GM21367 (cell line): ENCODE measurements around the gene ADAM22.

ENCODE experiments used
- ATAC-seq: cut with Tn5 transposase; IDR thresholded peaks from one replicate; pipeline ENCODE4 v1.9.1; 2021; ENCODE audit not compliant: unreplicated experiment

ADAM22 gene

DNA sequence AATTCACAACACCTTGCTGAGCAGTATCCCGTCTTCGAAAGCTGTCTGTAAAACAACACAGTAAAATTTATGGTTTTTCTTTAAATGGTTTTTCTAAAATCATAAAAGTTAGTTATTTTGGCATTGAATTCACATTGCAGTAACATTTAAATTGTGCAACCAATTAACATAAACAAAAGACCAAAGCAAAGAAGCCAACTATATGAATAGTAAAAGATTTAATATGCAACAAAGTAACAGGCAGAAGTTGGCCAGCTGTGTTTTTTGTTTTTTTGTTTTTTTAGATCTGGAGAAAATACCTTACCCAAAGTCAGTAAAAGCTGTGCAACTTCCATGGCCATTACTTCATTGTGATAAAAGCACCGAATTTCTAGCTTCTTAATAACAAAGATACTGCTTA, 274.5 kb downstream of the ADAM22 start:
- ATAC-seq: no peak

DNA sequence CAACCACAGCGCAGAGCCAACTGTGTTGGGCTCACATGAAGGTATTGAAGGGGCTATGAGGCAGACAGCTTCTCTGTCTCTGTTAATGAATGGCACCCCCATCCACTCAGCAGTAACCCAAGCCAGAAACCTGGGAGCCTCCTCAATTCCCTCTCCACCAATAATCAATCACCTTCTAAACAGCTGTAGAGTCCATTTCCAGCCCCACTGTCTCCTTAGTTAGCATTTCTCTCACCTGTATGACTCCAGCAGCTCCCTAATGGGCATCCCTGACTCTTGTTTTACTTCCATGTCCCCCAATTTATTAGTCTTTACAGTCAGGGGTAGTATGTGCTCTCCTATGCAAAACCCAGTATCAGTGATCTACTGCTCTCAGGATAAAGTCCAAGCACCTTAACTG, 278.9 kb downstream of the ADAM22 start:
- no peak for ATAC-seq

DNA sequence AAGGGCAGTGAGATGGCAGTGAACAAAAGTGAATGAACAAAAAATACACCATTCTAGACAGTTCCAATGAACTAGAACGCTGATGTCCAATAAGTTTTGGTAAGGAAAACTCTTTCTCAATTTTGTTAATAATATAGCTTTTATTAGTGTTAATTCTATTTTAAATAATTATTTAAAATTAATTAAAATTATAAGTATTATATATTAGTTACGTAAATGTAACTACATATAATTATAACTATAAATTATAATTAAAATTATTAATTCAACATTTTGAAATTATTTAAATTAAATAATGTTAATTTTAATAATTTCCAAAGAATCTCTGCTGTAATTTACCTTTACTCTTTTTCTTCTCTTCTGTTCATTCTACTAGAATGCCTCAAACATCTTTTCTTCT, 280.4 kb downstream of the ADAM22 start:
- ATAC-seq: no peak

DNA sequence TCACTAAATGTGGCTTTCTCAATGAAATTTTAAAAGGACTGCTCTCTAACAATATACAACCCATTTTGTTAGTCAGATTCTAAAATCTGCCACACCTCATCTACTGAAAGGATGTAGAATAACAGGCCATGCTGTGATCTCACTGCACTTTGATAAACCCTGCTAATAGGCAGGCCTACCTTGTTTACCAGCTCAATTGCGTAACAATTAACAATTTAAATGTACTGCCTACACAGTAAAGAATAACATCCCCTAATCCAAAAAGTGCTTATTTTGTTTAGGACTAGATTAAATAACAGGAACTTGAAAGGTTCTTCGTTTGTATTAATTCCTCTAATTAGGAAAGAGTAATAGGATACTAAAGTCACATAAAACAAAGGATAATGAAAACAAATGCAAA, 281.2 kb downstream of the ADAM22 start:
- ATAC-seq: no peak

DNA sequence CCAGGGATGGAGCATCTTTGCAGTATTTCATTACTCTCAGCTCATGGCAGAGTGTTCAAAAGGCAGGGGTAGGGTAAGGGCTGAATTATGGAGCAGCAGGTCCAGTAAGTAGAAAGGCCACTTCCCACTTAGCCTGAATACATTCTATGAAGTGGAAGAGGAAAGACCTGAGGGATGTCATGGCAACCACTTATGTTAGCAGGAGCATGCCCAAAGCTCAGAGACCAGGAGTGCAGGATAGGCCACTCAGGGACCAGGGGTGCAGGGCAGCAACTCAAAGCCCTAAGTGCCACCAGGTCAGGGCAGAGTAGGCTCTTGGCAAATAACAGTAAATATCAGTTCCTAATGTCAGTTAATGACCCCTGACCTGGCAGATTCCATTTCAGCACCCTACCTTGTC, 282.2 kb downstream of the ADAM22 start:
- ATAC-seq: no peak

DNA sequence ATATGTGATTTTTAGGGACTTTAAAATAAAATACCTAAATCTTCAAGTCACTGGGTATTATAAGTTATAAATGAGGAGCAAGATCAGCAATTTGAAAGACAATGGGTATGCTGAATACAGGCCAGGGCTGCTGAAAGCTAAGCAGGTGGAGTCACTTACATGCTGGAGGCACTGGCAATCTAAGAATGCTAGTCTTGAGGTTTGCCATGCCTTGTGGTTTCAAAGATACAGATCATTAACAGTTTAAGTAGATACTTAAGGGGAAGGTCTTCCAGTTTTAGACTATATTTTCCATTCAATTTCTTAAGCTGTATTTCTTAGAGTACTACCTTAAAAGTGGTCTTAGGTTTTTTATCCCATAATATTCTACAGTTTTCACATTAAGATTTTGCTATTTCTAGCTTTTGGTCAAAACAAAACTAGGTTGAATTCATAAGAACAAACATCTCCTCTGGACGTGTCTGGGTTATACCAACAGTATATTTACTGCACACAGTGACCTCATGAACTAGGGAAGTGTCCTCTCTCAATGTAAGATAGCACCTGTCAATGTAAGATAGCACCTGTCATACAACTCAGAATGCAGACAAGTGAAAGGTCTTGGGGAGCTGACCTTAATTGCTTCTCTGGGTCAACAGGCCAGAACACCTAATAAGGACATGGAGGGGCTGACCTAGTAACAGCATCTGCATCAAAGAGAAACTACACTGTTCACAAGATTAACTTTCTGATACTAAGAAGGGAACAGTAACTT, 283.8 kb downstream of the ADAM22 start:
- peak; percentile 72 for ATAC-seq

DNA sequence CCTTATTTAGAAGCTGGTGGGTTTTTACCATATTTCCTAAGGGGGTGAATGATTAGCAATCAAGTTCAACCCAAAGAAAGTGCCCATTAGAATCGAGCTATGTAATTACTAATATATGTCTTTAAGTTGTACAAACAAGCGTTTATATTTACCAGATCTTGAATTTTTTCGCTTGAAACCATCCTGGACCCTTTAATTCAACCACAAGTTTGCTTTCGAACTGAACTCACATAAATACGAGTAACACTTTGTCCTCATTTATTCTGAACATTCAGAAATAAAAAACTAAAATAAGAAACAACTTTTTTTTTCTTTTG, 284.3 kb downstream of the ADAM22 start:
- no peak for ATAC-seq

DNA sequence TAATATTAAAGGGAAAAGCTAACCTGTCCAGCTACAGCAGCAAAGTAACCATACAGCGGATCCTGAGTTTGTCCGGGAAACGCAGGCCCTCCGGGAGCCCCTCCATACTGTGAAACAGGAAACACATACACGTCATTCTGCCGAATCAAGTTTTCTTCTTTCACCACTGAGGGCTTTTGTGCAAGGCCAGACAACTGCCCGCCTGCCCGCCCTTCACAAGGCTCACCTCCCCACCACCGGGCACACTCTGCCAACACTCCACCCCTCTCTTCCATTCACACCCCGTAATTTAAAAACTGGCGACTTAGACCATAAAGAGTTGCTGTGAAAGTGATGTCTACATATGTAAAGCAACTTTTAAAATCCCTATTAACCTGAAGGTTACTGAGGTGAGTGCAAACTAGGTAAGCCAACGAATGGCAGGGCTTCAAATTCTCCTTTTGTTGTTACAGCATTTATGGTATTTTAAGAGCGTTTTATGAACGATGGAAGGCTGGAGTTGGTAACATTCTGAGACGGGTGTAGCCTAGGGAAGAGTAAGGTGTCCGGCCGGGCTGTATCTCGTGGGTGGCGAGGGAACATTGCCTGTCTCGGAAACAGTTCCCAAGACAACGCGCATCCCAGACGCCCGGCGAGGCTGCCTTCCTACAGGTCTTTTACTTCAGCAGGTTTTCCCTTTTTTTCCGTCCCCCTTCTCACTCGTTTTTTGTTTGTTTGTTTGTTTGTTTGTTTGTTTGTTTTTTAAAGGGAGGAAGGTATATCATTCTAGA, 285.0 kb downstream of the ADAM22 start:
- peak; percentile 33 for ATAC-seq

DNA sequence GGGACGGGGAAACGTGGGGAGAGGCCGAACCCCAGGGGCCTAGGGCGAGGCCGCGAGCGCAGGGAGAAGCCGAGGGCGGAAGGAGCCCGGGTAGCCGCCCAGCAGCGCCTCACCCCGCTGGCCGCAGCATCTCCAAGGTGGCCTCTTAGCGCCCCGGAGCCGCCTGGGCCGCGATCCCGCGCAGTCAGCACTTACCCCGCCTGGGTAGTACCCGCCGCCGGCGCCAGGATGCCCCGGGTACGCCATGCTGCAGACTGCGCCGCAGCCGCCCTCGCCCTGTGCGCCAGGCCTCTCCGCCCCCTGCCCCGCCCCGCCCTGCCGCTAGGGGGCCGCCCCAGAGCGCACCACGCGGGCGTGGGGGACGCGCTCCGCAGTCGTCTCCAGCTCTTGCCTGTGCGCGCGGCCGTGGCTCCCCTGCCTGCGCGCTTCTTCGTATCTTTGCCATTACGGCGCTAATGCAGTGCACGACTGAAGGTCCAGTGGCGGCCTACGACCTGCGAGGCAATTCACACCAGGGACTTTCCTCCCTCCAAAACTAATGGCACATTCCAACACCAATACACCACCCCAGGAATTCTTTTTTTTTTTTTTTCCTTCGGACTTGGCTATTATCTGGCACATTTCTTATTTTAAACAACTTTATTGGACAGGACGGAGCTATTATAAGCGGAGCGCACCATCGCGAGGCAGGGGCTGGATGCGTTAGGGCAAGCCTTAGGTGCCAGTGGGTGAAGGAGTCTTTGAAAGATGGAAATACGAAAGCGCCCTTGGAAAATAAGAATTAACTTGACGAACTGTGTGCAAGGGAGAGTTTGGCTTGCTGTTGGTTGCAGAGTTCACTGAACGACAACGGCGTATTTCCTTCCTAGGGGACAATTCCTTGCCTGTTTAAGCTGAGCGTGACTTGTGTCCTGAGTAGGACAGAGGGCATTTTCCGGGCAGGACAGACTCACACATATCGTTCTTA, 286.0 kb downstream of the ADAM22 start, which contains the start of gene SRI:
Gene SRI (minus strand): TSS at position 258 of the 967 bp plus-strand sequence. CDS start 12 bp downstream, at position 246.
- peak; percentile 64 for ATAC-seq

DNA sequence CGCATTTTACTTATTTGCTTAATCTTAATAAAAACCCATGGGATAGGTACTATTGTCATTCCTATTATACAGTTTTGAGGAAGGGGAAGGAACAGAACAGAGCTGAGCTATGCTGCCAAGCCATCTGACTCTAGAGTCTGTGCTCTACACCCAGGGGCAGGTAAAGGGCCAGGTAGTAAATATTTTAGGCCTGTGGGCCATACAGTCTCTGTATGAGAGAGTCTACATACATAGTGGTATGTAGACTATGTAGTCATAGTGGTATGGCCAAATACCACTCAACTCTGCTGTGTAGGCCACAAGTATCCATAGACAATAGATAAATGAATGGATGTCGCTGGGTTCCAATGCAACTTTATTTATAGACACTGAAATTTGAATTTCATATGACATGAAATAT, 289.2 kb downstream of the ADAM22 start:
- no peak for ATAC-seq

DNA sequence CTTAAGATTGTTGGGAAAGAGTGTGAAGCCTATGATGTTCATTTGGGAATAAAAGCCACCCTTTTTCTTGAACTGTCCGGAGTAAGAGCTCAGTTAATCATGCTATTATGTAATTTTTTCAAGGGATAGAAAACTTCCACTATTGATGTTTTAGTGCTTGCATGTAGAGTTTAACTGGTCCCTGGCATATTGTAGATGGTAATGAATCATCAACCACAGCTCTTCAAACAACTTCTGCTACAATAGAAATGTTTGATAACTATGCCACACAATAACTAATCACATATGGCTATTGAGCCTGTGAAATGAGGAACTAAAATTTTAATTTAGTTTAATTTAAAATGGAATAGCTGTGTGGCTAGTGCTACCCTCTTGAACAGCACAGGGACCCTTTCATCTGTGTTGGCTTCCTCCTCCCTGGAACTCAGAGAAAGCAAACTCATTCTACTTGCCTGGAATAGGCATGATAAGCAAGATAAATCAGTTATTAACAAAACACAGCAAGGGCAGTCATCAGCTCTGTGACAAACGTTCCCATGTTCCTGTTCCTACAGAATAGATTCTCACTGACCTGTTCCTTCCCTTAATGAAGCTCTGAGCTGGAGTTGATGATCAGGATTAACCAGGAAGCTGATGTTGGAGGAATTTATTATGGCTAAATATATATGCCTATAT, 290.7 kb downstream of the ADAM22 start:
- ATAC-seq: no peak

DNA sequence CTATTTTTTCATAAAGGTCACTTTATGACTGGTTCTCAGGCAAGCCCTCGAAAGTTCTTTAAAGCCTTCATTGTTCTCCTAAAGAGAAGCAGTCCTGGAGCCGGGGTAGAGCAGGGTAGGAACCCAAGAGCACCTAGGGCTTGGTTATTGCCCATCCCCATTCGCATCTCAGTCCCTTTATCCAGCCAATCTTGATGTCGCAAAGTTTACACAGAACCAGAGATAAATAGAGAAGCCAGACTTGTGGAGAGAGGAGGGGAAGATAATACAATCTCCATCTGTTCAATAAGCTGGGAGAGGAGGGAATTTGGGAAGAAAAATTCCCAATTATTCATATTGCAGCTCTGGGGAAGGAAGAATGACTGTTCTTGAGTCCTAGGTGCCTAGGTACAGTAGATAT, 292.1 kb downstream of the ADAM22 start:
- ATAC-seq: no peak

DNA sequence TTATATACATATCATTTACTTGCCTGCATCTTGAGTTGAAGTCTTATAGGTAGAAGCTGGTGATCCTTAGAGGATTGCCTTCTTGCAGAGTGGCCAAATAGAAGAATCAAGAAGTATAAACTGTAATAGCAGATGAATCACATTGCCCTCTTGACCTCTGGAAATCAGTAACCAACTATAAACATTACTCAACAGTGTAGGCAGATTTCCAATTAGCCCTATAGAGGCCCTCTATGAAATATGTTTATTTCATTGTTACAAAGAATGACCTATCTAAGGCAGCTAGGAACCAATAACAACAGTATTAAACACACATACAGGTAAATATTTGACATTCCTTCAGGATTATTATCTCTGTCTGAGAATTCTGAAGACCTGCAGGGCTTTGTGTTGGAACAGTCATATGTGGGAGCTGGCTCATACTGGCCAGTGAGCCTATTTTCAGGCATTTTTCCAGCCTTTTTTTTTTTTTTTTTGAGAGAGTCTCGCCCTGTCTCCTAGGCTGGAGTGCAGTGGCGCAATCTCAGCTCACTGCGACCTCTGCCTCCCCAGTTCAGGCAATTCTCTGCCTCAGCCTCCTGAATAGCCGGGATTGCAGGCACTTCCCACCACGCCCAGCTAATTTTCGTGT, 292.9 kb downstream of the ADAM22 start:
- ATAC-seq: no peak

DNA sequence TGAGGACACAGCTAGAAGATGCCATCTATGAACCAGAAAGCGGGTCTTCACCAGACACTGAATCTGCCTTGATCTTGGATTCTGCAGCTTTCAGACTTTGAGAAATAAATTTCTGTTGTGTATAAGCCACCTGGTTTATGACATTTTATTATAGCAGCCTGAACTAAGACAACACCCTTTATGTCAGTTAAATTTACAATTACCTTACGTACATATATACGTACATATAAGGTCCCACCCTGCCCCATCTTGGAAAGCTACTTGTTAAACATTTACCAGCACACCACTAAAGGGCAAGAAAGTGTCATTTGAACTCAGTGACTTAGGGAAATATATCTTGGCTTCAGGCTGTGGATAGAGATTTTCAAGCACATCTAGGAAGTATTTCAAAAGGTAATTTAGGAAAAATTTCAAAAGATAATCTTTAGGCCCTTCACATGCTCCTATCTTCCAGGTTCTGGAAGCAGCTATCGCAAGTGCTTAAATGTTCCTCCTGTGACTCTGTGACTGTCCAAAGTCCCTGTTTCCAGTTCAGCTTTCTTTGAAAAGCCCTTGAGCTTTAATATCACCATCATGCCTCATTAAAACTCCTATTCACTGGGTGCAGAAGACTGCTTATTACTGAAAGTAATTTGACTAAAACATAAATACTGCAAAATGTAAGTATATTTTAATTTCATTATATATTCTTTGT, 295.4 kb downstream of the ADAM22 start:
- no peak for ATAC-seq

DNA sequence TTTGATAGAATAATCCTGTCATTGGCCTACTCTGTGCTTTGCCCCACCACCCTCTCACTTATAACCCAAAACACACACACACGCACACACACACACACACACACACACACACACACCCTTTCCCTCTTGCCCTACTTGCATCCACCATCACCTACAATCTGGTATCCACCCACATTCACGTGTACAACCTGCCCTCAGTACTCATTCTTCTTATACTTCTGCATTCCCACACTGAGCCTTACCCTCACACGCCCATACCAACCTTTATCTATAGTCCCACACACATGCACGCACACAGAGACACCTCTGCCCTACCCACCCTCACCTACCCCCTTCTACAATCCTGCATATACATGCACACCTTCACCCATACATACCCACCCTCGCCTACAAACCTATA, 296.6 kb downstream of the ADAM22 start:
- no peak for ATAC-seq

DNA sequence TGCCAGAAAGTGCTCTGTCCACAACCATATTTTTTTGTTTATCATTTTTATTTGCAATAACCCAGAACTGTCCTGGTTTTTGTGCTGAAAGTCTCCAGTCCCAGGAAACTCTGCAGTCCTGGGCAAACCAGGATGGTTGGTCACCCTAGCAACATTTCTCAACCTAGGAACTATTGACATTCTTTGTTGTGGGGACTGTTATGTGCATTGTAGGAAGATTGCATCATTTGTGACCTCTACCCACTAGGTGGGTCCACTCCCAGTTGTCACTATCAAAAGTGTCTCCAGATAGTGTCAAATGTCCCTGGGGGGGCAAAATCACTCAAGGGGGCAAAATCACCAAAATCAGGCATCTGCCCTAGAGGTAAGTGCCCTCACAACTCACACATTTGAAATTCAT, 299.8 kb downstream of the ADAM22 start:
- no peak for ATAC-seq

DNA sequence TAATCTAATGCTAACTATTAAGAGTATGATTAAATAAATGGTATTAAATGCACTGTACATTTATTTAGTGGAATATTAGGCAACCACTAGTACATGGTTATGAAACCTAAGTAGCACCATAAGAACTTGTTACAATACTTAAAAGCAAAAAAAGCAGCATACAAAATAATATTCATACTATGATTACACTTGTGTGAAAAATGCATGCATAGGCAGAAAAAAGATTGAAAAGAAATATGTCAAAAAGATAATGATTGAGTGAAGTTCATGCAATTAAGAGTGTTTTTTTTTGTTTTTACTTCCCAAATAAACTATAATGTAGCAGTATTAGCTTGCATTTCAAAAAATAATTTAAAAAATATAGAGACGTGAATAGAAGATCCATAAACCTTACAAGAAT, 305.8 kb downstream of the ADAM22 start:
- ATAC-seq: no peak

DNA sequence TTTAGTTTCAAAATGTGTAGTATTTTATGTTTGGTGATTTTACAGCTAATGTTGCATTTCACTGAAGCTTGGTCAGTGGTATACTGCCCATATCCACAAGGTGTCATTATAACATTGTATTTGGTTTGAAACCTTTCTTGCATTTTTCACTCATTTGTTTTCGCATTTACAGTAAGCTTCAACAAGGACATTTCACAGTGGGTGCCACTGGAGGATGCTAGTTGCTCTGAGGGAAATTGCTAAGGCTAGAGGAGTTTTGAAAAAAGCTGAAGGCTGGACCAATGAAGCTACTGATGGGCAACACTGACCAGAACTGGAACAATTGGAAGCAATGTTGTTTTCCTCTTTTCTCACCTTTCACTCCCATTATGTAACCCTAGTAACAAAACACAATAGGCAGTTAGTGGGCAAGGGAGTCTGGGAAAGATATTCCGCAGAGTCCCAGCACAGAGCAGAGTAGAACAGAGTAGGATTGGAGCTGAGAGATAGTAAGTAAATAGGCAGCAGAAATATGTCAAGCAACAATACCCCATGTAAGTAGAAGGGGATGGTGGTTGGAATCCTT, 309.4 kb downstream of the ADAM22 start:
- ATAC-seq: peak; percentile 69

DNA sequence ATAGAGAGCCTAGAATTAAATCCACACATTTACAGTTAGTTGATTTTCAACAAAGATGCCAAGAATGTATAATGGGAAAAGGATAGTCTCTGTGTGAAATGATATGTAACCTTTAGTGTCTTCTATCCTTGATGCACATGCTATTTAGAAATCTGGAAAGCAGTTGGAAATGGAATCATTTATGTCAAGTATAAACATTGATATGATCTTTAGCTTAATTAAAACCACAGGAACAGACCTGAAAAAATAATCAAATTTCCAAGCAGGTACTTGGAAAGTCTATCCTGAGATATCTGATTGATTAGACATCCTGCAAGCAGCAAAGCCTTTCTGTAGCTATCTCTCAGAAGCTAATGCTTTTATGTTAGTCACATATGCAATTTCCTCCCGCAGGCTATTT, 310.2 kb downstream of the ADAM22 start:
- no peak for ATAC-seq
